ENCODE results near the gene PLOD1. TPM values are rescaled to one million over a fixed set of nuclear protein-coding genes. Genes with fewer than 3 reads are reported as not detected.

Gene PLOD1
- total and polyA plus RNA-seq, 4 donors, result 33.5 to 112 (median 79.1) TPM

DNA sequence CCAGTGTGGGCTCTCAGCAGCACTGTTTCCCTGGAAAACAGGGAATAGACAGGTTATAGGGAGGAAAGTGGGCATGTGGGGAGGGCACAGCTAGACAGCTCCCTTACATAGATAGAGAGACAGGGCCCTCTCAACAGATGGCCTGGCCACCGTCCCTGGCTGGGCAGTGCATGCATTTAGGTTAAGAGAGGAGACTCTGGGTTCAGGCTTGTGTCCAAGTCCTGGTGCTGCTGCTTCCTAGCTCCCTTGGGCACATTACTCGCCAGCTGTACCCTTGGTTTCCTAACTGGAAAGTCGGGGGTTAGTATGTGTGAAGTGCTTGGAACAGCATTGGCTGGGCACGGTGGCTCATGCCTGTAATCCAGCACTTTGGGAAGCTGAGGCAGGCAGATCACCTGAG, 9.1 kb downstream of the PLOD1 start:
- Histone ChIP-seq H3K36me3 (ENCODE audit: control insufficient read depth in 4 of 4, insufficient read depth in 4 of 4, low read length in 4 of 4) (peaks cover 0 to 12% (median 5%) of the 10 kb centered on the region in 4 donors), H3K9me3 (ENCODE audit: control insufficient read depth in 4 of 4, insufficient read depth in 3 of 4, low read length in 3 of 4) (no peaks in the 10 kb centered on the region), H3K27ac (ENCODE audit: low read depth in 1 of 2, low read length in 1 of 2) (no peak overlapping the region), H3K27me3 (ENCODE audit: control insufficient read depth in 3 of 3, insufficient read depth in 3 of 3, low read length in 2 of 3) (no peaks in the 10 kb centered on the region), H3K4me3 (no peak overlapping the region), H3K9ac (ENCODE audit: insufficient read depth in 1 of 2, low read length in 2 of 2) (no peak overlapping the region), H3K4me1 (ENCODE audit: control insufficient read depth in 5 of 5, insufficient read depth in 5 of 5, low read length in 5 of 5) (peaks cover 0 to 8% (median 2%) of the 10 kb centered on the region in 5 donors)
- DNase-seq (no peak), ATAC-seq (ENCODE audit: insufficient read depth, low FRiP score) (no peak)
- TF ChIP-seq CTCF (IDR thresholded peaks at IDR 0.05; ENCODE audit: control extremely low read depth, extremely low read depth), result no peak
- WGBS, 2 donors, result 81 to 91% methylated on average over 4 of the region's 4 CpGs

- no peak overlapping the region for H3K4me3 ChIP-seq
- no peak overlapping the region for H3K9ac ChIP-seq (ENCODE audit: insufficient read depth in 1 of 2, low read length in 2 of 2)
- 73 to 76% methylated on average over 12 of the region's 12 CpGs for WGBS, 2 donors
- H3K27me3 ChIP-seq (ENCODE audit: control insufficient read depth in 3 of 3, insufficient read depth in 3 of 3, low read length in 2 of 3), result no peaks in the 10 kb centered on the region
- H3K9me3 ChIP-seq (ENCODE audit: control insufficient read depth in 4 of 4, insufficient read depth in 3 of 4, low read length in 3 of 4), result no peaks in the 10 kb centered on the region
- no peak overlapping the region for H3K27ac ChIP-seq (ENCODE audit: low read depth in 1 of 2, low read length in 1 of 2)
- peaks cover 0 to 13% (median 10%) of the 10 kb centered on the region in 4 donors for H3K36me3 ChIP-seq (ENCODE audit: control insufficient read depth in 4 of 4, insufficient read depth in 4 of 4, low read length in 4 of 4)
- H3K4me1 ChIP-seq (ENCODE audit: control insufficient read depth in 5 of 5, insufficient read depth in 5 of 5, low read length in 5 of 5), result peaks cover 0 to 8% (median 0%) of the 10 kb centered on the region in 5 donors
- TF ChIP-seq CTCF (IDR thresholded peaks at IDR 0.05; ENCODE audit: control extremely low read depth, extremely low read depth), result no peak
- no peak for ATAC-seq (ENCODE audit: insufficient read depth, low FRiP score)
- peak; percentile 64 to 78 (median 75) for DNase-seq
Measured at GRCh38 chr1:11944358-11944931, 9.9 kb downstream of the PLOD1 start.

DNA sequence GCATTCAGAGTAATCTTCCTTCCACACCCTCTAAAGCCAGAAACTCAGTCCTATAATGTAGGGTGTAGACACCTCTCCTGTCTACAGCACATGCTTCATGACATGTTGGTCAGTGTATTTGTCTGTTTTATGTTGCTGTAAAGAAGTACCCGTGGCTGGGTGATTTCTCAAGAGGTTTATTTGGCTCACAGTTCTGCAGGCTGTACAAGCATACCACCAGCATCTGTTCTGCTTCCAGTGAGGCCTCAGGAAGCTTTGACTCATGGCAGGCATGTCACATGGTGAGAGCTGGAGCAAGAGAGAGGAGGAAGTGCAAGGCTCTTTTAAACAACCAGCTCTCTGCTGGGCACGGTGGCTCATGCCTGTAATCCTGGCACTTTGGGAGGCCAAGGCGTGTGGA, 12.1 kb downstream of the PLOD1 start:
- WGBS, 2 donors, result 69 to 84% methylated on average over 3 of the region's 3 CpGs
- H3K9ac ChIP-seq (ENCODE audit: insufficient read depth in 1 of 2, low read length in 2 of 2), result no peak overlapping the region
- no peak overlapping the region for H3K4me3 ChIP-seq
- H3K27ac ChIP-seq (ENCODE audit: low read depth in 1 of 2, low read length in 1 of 2), result no peak overlapping the region
- no peaks in the 10 kb centered on the region for H3K27me3 ChIP-seq (ENCODE audit: control insufficient read depth in 3 of 3, insufficient read depth in 3 of 3, low read length in 2 of 3)
- H3K9me3 ChIP-seq (ENCODE audit: control insufficient read depth in 4 of 4, insufficient read depth in 3 of 4, low read length in 3 of 4), result no peaks in the 10 kb centered on the region
- peaks cover 0 to 8% (median 0%) of the 10 kb centered on the region in 5 donors for H3K4me1 ChIP-seq (ENCODE audit: control insufficient read depth in 5 of 5, insufficient read depth in 5 of 5, low read length in 5 of 5)
- TF ChIP-seq CTCF (IDR thresholded peaks at IDR 0.05; ENCODE audit: control extremely low read depth, extremely low read depth), result no peak
- DNase-seq (no peak), ATAC-seq (ENCODE audit: insufficient read depth, low FRiP score) (no peak)
- peaks cover 0 to 21% (median 11%) of the 10 kb centered on the region in 4 donors for H3K36me3 ChIP-seq (ENCODE audit: control insufficient read depth in 4 of 4, insufficient read depth in 4 of 4, low read length in 4 of 4)

All from lung (tissue), 12 donors.